NCI-H2227 treated with DMSO at 0.1 percent for 48 hours (cell line): ENCODE data around the gene QRFP.
"Not testable (repeated sequence)": the region's sequence is repeated elsewhere in the genome, so short reads cannot be mapped to it uniquely, and the experiment has no call there.

Experiments
- DNase-seq: peaks from one replicate; lab custom pipeline; 2025; lab: John Stamatoyannopoulos, UW

QRFP gene

GRCh38 chr9:130849356-130849755 is 47.3 kb downstream of the QRFP start:
- no peak for DNase-seq

- not testable (repeated sequence) for DNase-seq
These were observed 48.1 kb downstream of the QRFP start for GRCh38 chr9:130848514-130848913.

- no peak for DNase-seq
These were observed 49.0 kb downstream of the QRFP start for GRCh38 chr9:130847306-130848217.

- DNase-seq = no peak
These were observed 49.9 kb downstream of the QRFP start for GRCh38 chr9:130846487-130847305.

GRCh38 chr9:130845901-130846481 is 50.6 kb downstream of the QRFP start:
- no peak for DNase-seq

GRCh38 chr9:130845254-130845653 is 51.4 kb downstream of the QRFP start:
- no peak for DNase-seq

GRCh38 chr9:130844044-130844451 is 52.6 kb downstream of the QRFP start:
- no peak for DNase-seq

GRCh38 chr9:130843049-130843908 is 53.3 kb downstream of the QRFP start:
- DNase-seq = no peak
